Ascending aorta (tissue), 2 donors: Measurements from ENCODE around the gene POLE3. TPM values are rescaled to one million over a fixed set of nuclear protein-coding genes. Genes with fewer than 3 reads are reported as not detected.
"Not testable (repeated sequence)": the region's sequence is repeated elsewhere in the genome, so short reads cannot be mapped to it uniquely, and the experiment has no call there.

ENCODE experiments used
- DNase-seq, 2 donors: peaks; one replicate each; pipeline ENCODE4 v3.0.0-alpha.2; 2019; ENCODE audit warnings: low spot score in 2 of 2
- H3K27ac ChIP-seq, 2 donors: fragments of 200-600 bp; sonication (generic); one replicate each; pipeline ENCODE4 v1.5.1; 2016 to 2017; ENCODE audit warnings: mild to moderate bottlenecking in 1 of 2
- H3K27me3 ChIP-seq: fragments of 200-600 bp; sonication (generic); one replicate; pipeline ENCODE4 v1.5.1; 2017
- H3K36me3 ChIP-seq, 2 donors: fragments of 200-600 bp; sonication (generic); one replicate each; pipeline ENCODE4 v1.5.1; 2016
- H3K4me1 ChIP-seq, 2 donors: fragments of 200-600 bp; sonication (generic); one replicate each; pipeline ENCODE4 v1.5.1; 2016 to 2017; ENCODE audit warnings: mild to moderate bottlenecking in 1 of 2
- H3K4me3 ChIP-seq, 2 donors: fragments of 200-600 bp; sonication (generic); one replicate each; pipeline ENCODE4 v1.5.1; 2016 to 2017; ENCODE audit warnings: mild to moderate bottlenecking in 1 of 2
- H3K9me3 ChIP-seq, 2 donors: fragments of 200-600 bp; sonication (generic); one replicate each; pipeline ENCODE4 v1.5.1; 2016
- intact Hi-C: fragments of 100-400 bp; cut with DNase I; formaldehyde crosslinking; loops from one replicate; pipeline ENCODE4 v1.15.1; 2023
- total RNA-seq: library from RNA; depleted of rRNA; stranded (reverse); fragments of >200 nt; gene quantifications from one replicate; pipeline ENCODE4 v1.1.0, GENCODE V29; 2016
- TF ChIP-seq, protein P1 (sequence below), 3 experiments: fragments of 200-600 bp in 2 of 3; fragments of 450-650 bp in 1 of 3; sonication (generic) in 2 of 3; IDR thresholded peaks; one replicate each; pipeline ENCODE4 v1.5.1; 2016 to 2019; ENCODE audit warnings: antibody characterized with exemption in 3 of 3, mild to moderate bottlenecking in 1 of 3, moderate library complexity in 1 of 3

The POLE3 gene
- total RNA-seq, 1 donor from 2014 or later = 17.5 TPM

DNA sequence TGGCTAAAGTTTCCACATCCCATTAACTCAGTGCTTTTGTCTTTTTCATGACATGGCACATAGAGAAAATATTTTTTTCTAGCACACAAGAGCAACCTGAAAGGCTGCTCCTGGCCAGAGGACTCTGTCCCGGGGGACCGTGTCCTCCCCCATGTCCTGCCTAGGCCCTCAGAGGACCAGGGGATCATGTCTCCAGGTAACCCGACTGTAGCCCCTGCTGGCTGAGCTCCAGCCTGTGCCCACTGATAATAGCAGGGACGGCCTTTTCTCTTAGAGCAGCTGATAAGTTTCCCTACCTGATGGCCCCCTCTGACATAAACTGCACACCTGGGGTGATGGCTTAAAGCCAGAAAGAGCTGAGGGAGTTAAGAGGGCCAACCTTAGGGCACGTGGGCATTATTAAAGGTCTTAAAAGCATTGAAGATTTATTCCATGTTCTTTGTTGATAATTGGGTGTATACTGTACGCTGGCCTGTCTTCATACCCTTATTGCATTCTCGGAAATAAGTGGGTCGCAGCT is 39.6 kb downstream of the POLE3 start:
- H3K36me3 ChIP-seq = peaks cover 9 to 19% of the 10 kb centered on the region in 2 donors
- peaks cover 6 to 8% of the 10 kb centered on the region in 2 donors for H3K4me1 ChIP-seq
- TF ChIP-seq, protein P1, sequence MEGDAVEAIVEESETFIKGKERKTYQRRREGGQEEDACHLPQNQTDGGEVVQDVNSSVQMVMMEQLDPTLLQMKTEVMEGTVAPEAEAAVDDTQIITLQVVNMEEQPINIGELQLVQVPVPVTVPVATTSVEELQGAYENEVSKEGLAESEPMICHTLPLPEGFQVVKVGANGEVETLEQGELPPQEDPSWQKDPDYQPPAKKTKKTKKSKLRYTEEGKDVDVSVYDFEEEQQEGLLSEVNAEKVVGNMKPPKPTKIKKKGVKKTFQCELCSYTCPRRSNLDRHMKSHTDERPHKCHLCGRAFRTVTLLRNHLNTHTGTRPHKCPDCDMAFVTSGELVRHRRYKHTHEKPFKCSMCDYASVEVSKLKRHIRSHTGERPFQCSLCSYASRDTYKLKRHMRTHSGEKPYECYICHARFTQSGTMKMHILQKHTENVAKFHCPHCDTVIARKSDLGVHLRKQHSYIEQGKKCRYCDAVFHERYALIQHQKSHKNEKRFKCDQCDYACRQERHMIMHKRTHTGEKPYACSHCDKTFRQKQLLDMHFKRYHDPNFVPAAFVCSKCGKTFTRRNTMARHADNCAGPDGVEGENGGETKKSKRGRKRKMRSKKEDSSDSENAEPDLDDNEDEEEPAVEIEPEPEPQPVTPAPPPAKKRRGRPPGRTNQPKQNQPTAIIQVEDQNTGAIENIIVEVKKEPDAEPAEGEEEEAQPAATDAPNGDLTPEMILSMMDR (IDR thresholded peaks at IDR 0.05) = no peak
- H3K27me3 ChIP-seq = no peaks in the 10 kb centered on the region
- no peak for DNase-seq
- no peak overlapping the region for H3K27ac ChIP-seq
- H3K9me3 ChIP-seq = no peaks in the 10 kb centered on the region
- no peak overlapping the region for H3K4me3 ChIP-seq
- intact Hi-C loops = no loop called here

DNA sequence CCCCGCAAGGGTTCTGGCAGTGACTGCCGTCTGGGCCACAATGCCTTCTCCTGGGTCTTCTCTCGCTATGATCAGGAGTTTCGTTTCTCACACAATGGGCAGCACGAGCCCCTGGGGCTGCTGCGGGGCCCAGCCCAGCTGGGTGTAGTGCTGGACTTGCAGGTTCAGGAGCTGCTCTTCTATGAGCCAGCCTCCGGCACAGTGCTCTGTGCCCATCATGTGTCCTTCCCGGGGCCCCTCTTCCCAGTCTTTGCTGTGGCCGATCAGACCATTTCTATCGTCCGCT is 40.7 kb downstream of the POLE3 start:
- no peak for DNase-seq
- Histone ChIP-seq H3K36me3 (peaks cover 9 to 15% of the 10 kb centered on the region in 2 donors), H3K27me3 (no peaks in the 10 kb centered on the region)

DNA sequence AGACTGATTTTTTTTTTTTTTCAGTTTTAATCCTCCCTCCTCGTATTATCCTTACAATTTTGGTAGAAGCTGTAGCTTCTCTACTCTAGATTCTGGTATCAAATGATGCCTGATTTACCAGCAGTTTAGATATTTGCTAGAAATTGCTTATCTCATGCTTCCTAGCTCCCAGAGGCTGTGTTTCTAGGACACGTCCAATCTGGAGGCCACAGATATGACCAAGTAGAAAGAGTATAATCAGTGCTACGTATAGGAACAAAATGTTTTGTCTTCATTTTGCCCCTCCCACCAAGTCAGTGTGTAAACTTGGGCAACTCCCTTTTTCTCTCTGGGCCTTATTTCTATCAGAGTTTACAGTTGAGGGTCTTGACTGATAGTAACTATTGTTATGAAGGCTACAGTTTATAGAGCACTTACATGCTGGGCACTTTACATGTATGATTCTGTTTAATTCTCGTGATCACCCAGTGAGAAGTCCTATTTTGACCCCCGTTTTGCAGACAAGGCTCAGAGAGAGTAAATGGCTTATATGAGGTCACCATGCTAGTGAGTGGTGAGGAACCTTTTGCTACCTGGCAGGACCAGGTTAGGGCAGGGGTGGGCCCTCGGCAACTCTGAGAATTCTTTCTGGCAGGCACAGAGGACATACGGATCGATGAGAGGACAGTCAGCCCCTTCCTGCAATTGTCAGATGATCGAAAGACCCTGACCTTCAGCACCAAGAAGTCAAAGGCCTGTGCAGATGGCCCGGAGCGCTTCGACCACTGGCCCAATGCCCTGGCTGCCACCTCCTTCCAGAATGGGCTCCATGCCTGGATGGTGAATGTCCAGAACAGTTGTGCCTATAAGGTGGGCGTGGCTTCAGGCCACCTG is 41.3 kb downstream of the POLE3 start:
- no peaks in the 10 kb centered on the region for H3K4me1 ChIP-seq
- intact Hi-C loops = no loop called here
- H3K27me3 ChIP-seq = no peaks in the 10 kb centered on the region
- no peak overlapping the region for H3K27ac ChIP-seq
- no peak overlapping the region for H3K4me3 ChIP-seq
- no peaks in the 10 kb centered on the region for H3K9me3 ChIP-seq
- H3K36me3 ChIP-seq = peaks cover 9 to 10% of the 10 kb centered on the region in 2 donors
- no peak for DNase-seq
- TF ChIP-seq, protein P1 (IDR thresholded peaks at IDR 0.05) = no peak

More for the DNA sequence above, 40.7 kb downstream of the POLE3 start:
- H3K27ac ChIP-seq = no peak overlapping the region
- TF ChIP-seq, protein P1 (IDR thresholded peaks at IDR 0.05) = no peak
- H3K9me3 ChIP-seq = no peaks in the 10 kb centered on the region
- no peaks in the 10 kb centered on the region for H3K4me1 ChIP-seq
- intact Hi-C loops = no loop called here
- no peak overlapping the region for H3K4me3 ChIP-seq

DNA sequence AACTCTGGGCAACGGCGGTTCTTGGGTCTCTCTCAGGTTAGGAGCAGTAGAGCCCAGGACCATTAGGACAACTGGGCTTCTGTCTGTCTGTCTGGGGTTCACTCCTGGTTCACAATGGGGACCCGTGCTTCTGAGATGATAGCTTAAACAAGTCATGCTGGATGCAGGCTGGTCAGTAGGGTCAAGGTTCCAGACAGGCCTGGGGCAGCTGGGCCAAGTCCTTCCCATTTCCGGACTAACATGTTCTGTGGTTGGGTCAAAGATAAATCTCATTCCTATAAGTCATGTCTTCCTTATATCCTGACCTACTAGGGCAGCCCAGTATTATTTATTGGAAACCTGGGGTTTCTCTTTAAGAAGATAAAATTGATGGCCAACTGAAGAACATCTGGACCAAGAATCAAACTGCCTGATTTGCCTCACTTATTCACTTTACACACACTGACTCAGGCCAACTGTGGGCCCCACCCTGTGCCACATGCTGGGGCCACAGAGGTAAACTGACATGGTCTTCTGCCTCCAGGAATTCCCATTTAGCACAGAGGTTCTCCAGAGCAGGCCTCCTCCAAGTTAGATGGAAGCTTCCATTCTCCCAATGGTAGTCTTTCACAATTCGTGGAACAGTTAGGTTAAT is 42.0 kb downstream of the POLE3 start:
- TF ChIP-seq, protein P1 (IDR thresholded peaks at IDR 0.05) = no peak
- Histone ChIP-seq H3K27ac (no peak overlapping the region), H3K4me3 (no peak overlapping the region), H3K4me1 (no peaks in the 10 kb centered on the region), H3K36me3 (peaks cover 1 to 2% of the 10 kb centered on the region in 2 donors), H3K9me3 (no peaks in the 10 kb centered on the region), H3K27me3 (no peaks in the 10 kb centered on the region)
- no peak for DNase-seq
- intact Hi-C loops = no loop called here

DNA sequence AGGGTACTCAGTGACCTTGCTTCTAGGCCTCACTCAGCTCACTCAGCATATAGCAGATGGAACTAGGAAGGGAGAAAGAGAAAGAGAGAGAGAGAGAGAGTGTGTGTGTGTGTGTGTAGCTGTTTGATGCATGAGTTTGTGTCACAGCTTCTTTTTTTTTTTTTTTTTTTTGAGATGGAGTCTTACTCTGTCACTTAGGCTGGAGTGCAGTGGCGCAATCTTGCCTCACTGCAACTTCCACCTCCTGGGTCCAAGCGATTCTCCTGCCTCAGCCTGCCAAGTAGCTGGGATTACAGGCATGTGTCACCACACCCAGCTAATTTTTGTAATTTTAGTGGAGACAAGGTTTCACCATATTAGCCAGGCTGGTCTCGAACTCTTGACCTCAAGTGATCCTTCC is 44.8 kb downstream of the POLE3 start:
- H3K4me3 ChIP-seq, intact Hi-C loops, H3K27ac ChIP-seq, H3K27me3 ChIP-seq, H3K4me1 ChIP-seq, H3K36me3 ChIP-seq, H3K9me3 ChIP-seq, DNase-seq: not testable (repeated sequence)

DNA sequence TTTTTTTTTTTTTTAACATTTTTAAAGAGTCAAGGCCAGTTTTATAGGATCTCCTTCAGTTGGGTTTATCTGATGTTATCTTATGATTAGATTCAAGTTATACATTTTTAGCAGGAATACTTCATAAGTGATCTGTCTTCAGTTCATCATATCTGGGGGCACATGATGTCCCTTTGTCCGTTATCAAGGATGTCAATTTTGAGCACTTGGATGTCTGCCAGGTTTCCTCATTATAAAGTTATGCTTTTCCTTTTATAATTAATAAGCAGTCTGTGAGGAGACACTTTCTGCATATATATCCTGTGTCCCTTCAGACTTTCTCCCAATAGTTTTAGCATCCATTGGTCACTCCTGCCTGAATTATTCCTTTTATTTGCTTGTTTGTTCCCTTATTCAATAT is 45.5 kb downstream of the POLE3 start:
- Histone ChIP-seq H3K27me3 (no peaks in the 10 kb centered on the region), H3K27ac (no peak overlapping the region), H3K36me3 (no peaks in the 10 kb centered on the region), H3K4me1 (no peaks in the 10 kb centered on the region), H3K9me3 (no peaks in the 10 kb centered on the region), H3K4me3 (no peak overlapping the region)
- no peak for DNase-seq
- intact Hi-C loops = no loop called here
- TF ChIP-seq, protein P1 (IDR thresholded peaks at IDR 0.05) = no peak
